ENCODE results near the gene NRP1.

NRP1 gene

DNA sequence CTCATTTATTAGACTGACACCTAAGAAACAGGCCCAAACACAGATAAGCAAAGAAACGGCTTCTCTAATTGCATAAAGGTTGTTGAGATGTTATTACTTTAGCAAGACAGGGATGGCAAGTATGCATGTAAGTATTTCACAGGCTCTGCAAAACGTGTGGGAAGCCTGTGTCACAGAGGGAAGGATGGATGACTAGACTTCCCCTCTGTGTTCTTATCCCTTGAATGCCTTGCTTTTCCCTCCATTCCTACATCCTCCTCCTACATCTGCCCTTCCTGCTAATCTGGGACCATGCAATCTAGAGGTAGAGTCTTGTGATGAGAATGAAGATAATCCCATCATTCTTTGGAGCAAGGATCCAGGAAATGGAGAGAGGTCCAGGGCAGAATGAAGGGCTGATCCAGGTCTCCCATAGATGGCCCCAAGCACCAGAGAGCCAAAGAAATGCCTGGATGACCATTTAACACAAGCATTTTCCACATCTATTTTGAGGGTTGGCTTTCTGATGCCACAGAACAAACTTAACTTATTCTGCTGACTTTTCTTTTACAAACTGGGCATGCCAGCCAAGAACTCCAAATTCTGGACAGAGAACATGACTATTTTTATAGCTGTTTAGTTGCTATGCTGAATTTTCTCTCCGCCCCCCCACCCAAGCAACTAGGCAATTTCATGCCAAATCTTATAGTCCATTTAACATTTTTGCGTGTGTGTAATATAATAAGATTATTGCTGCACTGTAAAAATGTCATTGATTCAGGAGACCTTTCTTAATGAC lies 48.1 kb downstream of the NRP1 start:
- TF ChIP-seq, protein P1, sequence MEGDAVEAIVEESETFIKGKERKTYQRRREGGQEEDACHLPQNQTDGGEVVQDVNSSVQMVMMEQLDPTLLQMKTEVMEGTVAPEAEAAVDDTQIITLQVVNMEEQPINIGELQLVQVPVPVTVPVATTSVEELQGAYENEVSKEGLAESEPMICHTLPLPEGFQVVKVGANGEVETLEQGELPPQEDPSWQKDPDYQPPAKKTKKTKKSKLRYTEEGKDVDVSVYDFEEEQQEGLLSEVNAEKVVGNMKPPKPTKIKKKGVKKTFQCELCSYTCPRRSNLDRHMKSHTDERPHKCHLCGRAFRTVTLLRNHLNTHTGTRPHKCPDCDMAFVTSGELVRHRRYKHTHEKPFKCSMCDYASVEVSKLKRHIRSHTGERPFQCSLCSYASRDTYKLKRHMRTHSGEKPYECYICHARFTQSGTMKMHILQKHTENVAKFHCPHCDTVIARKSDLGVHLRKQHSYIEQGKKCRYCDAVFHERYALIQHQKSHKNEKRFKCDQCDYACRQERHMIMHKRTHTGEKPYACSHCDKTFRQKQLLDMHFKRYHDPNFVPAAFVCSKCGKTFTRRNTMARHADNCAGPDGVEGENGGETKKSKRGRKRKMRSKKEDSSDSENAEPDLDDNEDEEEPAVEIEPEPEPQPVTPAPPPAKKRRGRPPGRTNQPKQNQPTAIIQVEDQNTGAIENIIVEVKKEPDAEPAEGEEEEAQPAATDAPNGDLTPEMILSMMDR (conservative IDR thresholded peaks at IDR 0.05; ENCODE audit: low read depth, low read length), result no peak
- no peak overlapping the region for H3K4me3 ChIP-seq (ENCODE audit: low read depth, low read length)
- DNase-seq (ENCODE audit: low read depth), result no peak

DNA sequence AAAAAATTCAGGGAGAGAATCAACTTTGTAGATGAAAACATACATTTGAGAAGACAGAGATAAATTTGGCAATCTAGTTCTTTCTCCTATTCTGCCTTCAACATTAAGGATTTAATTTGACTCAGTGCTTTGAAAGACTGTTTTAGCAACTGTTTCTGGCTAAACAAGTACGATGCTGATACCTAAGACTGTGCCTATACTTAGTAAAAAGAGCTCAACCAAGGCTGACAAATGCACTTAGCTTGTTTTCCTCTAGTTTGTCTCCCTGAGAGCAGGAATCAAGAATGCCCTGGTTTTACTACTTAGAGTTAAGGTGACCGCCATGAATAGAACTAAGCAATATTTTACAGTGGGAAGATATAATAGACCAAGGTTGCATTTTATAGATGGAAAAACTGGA lies 49.5 kb downstream of the NRP1 start:
- no peak for DNase-seq (ENCODE audit: low read depth)
- TF ChIP-seq, protein P1 (conservative IDR thresholded peaks at IDR 0.05; ENCODE audit: low read depth, low read length), result no peak
- no peak overlapping the region for H3K4me3 ChIP-seq (ENCODE audit: low read depth, low read length)

DNA sequence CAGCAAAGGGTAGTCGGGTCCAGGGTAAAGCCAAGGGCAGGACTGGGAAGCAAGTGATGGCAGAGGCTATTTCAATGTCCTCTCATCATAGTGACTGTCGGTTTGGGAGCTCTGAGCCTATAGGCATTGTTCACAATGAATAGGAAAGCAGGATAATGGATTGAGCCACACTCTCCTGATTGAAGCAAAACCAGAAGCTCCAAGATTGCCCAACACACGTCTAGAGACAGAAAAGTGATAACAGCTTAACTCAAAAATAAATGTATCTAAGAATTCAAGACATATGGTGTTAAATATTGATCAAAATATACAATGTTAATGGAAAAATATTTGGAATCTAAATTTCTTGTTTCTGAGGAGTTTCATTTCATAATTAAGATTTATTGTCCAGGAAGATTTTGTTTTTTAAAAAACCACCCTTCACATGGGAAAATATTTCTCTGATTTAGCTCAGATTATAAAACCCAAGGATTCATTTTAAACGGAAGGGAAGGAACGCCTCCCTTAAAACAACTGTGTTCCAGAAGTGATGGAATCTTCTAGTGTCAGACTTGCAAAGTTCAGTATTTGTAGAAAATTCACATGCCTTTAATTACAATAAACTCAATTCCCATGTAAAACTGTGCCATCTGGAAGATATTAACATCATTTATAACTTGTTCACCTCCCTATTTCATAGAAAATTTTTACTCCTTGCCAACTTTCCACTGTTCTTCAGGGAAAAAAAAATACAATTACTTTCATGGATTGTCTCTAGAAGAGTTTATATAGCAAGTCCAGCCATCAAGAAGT lies 54.5 kb downstream of the NRP1 start:
- peak; percentile 65 for DNase-seq (ENCODE audit: low read depth)
- no peak overlapping the region for H3K4me3 ChIP-seq (ENCODE audit: low read depth, low read length)
- TF ChIP-seq, protein P1 (conservative IDR thresholded peaks at IDR 0.05; ENCODE audit: low read depth, low read length), result no peak

DNA sequence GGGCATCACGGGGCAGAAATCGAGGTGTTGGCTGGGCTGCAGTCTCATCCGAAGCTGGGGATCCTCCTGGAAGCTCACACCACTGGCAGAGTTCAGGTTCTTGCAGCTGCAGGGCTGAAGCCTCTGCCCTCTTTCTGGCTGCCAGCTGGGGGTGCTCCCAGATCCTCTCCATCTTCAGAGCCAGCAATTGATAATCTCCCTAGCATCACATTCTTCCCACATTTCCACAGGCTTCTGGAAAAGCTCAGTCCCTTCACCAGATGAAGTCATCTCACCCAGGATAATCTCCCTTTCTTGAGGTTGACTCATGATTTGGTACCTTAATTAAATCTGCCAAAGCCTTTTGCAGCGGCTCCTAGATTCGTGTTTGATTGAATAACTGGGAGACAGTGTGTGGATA lies 55.2 kb downstream of the NRP1 start:
- TF ChIP-seq, protein P1 (conservative IDR thresholded peaks at IDR 0.05; ENCODE audit: low read depth, low read length), result no peak
- no peak for DNase-seq (ENCODE audit: low read depth)
- no peak overlapping the region for H3K4me3 ChIP-seq (ENCODE audit: low read depth, low read length)

DNA sequence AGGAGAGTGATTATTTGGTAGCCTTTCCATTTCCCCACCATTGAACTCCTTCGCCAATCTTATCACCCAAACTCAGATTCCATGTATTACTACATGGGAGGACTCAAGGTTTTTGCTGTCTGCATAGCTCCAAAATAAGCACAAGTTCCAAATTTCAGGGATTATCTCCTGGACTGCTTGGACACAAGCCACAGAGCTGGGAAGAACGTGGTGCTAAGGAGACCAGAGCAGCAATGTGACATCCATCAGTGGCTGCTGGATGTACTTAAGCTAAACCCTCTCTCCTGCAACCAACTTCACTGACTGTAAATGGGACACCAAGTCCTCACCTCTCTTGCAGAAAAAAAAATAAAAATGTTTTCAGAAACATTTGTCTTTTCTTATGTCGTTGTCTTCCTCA lies 56.3 kb downstream of the NRP1 start:
- no peak for DNase-seq (ENCODE audit: low read depth)
- TF ChIP-seq, protein P1 (conservative IDR thresholded peaks at IDR 0.05; ENCODE audit: low read depth, low read length), result no peak
- H3K4me3 ChIP-seq (ENCODE audit: low read depth, low read length), result no peak overlapping the region

DNA sequence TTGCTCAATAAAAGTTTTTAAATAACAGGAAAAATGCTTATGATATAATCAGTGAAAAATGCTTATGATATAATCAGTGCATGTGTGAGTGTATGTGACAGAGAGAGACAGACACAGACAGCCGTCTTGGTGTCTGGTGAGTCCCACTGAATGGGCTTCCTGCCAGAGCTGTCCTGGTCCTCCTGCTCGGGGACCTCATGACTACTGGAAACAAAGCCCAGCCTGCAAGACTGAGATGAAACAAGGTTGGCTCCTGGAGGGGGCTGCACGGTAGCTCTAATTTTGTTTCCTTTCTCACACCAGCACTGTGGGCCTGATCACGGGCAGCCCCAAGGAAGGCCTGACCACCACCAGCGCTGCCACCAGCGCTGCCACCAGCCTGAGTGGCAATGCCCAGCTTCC lies 57.3 kb downstream of the NRP1 start:
- TF ChIP-seq, protein P1 (conservative IDR thresholded peaks at IDR 0.05; ENCODE audit: low read depth, low read length), result no peak
- DNase-seq (ENCODE audit: low read depth), result peak; percentile 38
- no peak overlapping the region for H3K4me3 ChIP-seq (ENCODE audit: low read depth, low read length)
